HEK293 (cell line): Measurements from ENCODE around the gene TNIK.

Experiments used
- RBAK ChIP-seq: fragments of 450-650 bp; formaldehyde crosslinking; IDR thresholded peaks from 2 replicates; pipeline ENCODE4 v1.5.1; 2016; ENCODE audit warnings: missing biosample characterization, missing genetic modification characterization
- ZNF146 ChIP-seq: fragments of 450-650 bp; formaldehyde crosslinking; IDR thresholded peaks from 2 replicates; pipeline ENCODE4 v1.5.1; 2016; ENCODE audit warnings: missing biosample characterization, missing genetic modification characterization
- ZNF324 ChIP-seq: fragments of 450-650 bp; formaldehyde crosslinking; IDR thresholded peaks from 2 replicates; pipeline ENCODE4 v1.5.1; 2016; ENCODE audit warnings: missing biosample characterization, missing genetic modification characterization
- ZNF501 ChIP-seq: fragments of 450-650 bp; formaldehyde crosslinking; IDR thresholded peaks from 2 replicates; pipeline ENCODE4 v1.5.1; 2016; ENCODE audit warnings: missing biosample characterization, missing genetic modification characterization
- ZNF549 ChIP-seq: fragments of 450-650 bp; IDR thresholded peaks from 2 replicates; pipeline ENCODE4 v1.5.1; 2018; ENCODE audit warnings: missing biosample characterization, missing genetic modification characterization, mild to moderate bottlenecking, inconsistent platforms, moderate library complexity
- ZNF660 ChIP-seq: fragments of 450-650 bp; IDR thresholded peaks from 2 replicates; pipeline ENCODE4 v1.5.1; 2018; ENCODE audit warnings: missing biosample characterization, mild to moderate bottlenecking, missing genetic modification characterization
- TF ChIP-seq, protein P1 (sequence below): fragments of 450-650 bp; formaldehyde crosslinking; IDR thresholded peaks from 2 replicates; pipeline ENCODE4 v1.5.1; 2016; ENCODE audit warnings: missing biosample characterization, missing genetic modification characterization
- TF ChIP-seq, protein P2 (sequence below): fragments of 450-650 bp; formaldehyde crosslinking; IDR thresholded peaks from 2 replicates; pipeline ENCODE4 v1.5.1; 2016; ENCODE audit warnings: missing biosample characterization, missing genetic modification characterization
- TF ChIP-seq, protein P3 (sequence below): fragments of 450-650 bp; formaldehyde crosslinking; IDR thresholded peaks from 2 replicates; pipeline ENCODE4 v1.5.1; 2016; ENCODE audit warnings: missing biosample characterization, missing genetic modification characterization
- TF ChIP-seq, protein P4 (sequence below): sonication (generic); formaldehyde crosslinking; IDR thresholded peaks from 2 replicates; pipeline ENCODE4 v1.8.1; 2022; ENCODE audit warnings: mild to moderate bottlenecking, moderate library complexity, missing genetic modification reagents
- TF ChIP-seq, protein P5 (sequence below): fragments of 450-650 bp; formaldehyde crosslinking; IDR thresholded peaks from 2 replicates; pipeline ENCODE4 v1.5.1; 2017; ENCODE audit warnings: missing biosample characterization, missing genetic modification characterization
- TF ChIP-seq, protein P6 (sequence below): fragments of 450-650 bp; formaldehyde crosslinking; IDR thresholded peaks from 2 replicates; pipeline ENCODE4 v1.5.1; 2017; ENCODE audit warnings: missing biosample characterization, missing genetic modification characterization
- TF ChIP-seq, protein P7 (sequence below): fragments of 450-650 bp; formaldehyde crosslinking; IDR thresholded peaks from 2 replicates; pipeline ENCODE4 v1.5.1; 2016; ENCODE audit warnings: missing biosample characterization, missing genetic modification characterization

DNA sequence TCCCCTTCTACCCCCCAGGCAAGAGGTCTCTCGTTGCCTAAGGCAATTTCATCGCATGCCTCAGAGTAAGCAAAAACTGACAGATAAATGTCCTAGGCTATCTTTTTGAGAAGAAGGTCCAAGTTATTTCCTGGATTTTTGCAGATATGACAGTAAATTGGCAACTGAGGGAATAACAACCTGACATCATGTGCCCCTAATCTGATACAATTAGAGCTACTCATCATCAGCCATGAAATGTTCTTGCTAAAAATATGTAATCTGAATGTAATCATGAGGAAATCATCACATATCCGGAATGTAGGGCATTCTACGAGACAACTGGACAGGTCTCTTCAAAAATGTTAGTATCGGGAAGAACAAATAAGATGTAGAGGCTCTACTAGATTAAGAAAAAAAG, 44.1 kb downstream of the TNIK start:
- TF ChIP-seq, protein P1, sequence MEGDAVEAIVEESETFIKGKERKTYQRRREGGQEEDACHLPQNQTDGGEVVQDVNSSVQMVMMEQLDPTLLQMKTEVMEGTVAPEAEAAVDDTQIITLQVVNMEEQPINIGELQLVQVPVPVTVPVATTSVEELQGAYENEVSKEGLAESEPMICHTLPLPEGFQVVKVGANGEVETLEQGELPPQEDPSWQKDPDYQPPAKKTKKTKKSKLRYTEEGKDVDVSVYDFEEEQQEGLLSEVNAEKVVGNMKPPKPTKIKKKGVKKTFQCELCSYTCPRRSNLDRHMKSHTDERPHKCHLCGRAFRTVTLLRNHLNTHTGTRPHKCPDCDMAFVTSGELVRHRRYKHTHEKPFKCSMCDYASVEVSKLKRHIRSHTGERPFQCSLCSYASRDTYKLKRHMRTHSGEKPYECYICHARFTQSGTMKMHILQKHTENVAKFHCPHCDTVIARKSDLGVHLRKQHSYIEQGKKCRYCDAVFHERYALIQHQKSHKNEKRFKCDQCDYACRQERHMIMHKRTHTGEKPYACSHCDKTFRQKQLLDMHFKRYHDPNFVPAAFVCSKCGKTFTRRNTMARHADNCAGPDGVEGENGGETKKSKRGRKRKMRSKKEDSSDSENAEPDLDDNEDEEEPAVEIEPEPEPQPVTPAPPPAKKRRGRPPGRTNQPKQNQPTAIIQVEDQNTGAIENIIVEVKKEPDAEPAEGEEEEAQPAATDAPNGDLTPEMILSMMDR (tag by site-specific recombination), result no peak
- TF ChIP-seq ZNF549 (tag by site-specific recombination), result no peak
- TF ChIP-seq, protein P2, sequence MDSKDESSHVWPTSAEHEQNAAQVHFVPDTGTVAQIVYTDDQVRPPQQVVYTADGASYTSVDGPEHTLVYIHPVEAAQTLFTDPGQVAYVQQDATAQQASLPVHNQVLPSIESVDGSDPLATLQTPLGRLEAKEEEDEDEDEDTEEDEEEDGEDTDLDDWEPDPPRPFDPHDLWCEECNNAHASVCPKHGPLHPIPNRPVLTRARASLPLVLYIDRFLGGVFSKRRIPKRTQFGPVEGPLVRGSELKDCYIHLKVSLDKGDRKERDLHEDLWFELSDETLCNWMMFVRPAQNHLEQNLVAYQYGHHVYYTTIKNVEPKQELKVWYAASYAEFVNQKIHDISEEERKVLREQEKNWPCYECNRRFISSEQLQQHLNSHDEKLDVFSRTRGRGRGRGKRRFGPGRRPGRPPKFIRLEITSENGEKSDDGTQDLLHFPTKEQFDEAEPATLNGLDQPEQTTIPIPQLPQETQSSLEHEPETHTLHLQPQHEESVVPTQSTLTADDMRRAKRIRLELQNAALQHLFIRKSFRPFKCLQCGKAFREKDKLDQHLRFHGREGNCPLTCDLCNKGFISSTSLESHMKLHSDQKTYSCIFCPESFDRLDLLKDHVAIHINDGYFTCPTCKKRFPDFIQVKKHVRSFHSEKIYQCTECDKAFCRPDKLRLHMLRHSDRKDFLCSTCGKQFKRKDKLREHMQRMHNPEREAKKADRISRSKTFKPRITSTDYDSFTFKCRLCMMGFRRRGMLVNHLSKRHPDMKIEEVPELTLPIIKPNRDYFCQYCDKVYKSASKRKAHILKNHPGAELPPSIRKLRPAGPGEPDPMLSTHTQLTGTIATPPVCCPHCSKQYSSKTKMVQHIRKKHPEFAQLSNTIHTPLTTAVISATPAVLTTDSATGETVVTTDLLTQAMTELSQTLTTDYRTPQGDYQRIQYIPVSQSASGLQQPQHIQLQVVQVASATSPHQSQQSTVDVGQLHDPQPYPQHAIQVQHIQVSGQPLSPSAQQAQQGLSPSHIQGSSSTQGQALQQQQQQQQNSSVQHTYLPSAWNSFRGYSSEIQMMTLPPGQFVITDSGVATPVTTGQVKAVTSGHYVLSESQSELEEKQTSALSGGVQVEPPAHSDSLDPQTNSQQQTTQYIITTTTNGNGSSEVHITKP (tag by site-specific recombination), result no peak
- TF ChIP-seq RBAK (tag by site-specific recombination), result no peak
- TF ChIP-seq ZNF501 (tag by site-specific recombination), result no peak
- no peak for TF ChIP-seq ZNF660 (tag by site-specific recombination)
- TF ChIP-seq ZNF146 (tag by site-specific recombination), result no peak
- TF ChIP-seq, protein P3, sequence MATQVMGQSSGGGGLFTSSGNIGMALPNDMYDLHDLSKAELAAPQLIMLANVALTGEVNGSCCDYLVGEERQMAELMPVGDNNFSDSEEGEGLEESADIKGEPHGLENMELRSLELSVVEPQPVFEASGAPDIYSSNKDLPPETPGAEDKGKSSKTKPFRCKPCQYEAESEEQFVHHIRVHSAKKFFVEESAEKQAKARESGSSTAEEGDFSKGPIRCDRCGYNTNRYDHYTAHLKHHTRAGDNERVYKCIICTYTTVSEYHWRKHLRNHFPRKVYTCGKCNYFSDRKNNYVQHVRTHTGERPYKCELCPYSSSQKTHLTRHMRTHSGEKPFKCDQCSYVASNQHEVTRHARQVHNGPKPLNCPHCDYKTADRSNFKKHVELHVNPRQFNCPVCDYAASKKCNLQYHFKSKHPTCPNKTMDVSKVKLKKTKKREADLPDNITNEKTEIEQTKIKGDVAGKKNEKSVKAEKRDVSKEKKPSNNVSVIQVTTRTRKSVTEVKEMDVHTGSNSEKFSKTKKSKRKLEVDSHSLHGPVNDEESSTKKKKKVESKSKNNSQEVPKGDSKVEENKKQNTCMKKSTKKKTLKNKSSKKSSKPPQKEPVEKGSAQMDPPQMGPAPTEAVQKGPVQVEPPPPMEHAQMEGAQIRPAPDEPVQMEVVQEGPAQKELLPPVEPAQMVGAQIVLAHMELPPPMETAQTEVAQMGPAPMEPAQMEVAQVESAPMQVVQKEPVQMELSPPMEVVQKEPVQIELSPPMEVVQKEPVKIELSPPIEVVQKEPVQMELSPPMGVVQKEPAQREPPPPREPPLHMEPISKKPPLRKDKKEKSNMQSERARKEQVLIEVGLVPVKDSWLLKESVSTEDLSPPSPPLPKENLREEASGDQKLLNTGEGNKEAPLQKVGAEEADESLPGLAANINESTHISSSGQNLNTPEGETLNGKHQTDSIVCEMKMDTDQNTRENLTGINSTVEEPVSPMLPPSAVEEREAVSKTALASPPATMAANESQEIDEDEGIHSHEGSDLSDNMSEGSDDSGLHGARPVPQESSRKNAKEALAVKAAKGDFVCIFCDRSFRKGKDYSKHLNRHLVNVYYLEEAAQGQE (tag by site-specific recombination), result no peak
- TF ChIP-seq, protein P4, sequence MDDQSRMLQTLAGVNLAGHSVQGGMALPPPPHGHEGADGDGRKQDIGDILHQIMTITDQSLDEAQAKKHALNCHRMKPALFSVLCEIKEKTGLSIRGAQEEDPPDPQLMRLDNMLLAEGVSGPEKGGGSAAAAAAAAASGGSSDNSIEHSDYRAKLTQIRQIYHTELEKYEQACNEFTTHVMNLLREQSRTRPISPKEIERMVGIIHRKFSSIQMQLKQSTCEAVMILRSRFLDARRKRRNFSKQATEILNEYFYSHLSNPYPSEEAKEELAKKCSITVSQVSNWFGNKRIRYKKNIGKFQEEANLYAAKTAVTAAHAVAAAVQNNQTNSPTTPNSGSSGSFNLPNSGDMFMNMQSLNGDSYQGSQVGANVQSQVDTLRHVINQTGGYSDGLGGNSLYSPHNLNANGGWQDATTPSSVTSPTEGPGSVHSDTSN (CRISPR knock-in tag), result no peak
- TF ChIP-seq ZNF324, result no peak
- TF ChIP-seq, protein P5, sequence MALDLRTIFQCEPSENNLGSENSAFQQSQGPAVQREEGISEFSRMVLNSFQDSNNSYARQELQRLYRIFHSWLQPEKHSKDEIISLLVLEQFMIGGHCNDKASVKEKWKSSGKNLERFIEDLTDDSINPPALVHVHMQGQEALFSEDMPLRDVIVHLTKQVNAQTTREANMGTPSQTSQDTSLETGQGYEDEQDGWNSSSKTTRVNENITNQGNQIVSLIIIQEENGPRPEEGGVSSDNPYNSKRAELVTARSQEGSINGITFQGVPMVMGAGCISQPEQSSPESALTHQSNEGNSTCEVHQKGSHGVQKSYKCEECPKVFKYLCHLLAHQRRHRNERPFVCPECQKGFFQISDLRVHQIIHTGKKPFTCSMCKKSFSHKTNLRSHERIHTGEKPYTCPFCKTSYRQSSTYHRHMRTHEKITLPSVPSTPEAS (tag by site-specific recombination), result no peak
- TF ChIP-seq, protein P6, sequence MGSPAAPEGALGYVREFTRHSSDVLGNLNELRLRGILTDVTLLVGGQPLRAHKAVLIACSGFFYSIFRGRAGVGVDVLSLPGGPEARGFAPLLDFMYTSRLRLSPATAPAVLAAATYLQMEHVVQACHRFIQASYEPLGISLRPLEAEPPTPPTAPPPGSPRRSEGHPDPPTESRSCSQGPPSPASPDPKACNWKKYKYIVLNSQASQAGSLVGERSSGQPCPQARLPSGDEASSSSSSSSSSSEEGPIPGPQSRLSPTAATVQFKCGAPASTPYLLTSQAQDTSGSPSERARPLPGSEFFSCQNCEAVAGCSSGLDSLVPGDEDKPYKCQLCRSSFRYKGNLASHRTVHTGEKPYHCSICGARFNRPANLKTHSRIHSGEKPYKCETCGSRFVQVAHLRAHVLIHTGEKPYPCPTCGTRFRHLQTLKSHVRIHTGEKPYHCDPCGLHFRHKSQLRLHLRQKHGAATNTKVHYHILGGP (tag by site-specific recombination), result no peak
- TF ChIP-seq, protein P7, sequence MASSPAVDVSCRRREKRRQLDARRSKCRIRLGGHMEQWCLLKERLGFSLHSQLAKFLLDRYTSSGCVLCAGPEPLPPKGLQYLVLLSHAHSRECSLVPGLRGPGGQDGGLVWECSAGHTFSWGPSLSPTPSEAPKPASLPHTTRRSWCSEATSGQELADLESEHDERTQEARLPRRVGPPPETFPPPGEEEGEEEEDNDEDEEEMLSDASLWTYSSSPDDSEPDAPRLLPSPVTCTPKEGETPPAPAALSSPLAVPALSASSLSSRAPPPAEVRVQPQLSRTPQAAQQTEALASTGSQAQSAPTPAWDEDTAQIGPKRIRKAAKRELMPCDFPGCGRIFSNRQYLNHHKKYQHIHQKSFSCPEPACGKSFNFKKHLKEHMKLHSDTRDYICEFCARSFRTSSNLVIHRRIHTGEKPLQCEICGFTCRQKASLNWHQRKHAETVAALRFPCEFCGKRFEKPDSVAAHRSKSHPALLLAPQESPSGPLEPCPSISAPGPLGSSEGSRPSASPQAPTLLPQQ, result no peak
